Spleen (tissue), 11 donors: Measurements from ENCODE around the gene MACROD2. TPM values are rescaled to one million over a fixed set of nuclear protein-coding genes. Genes with fewer than 3 reads are reported as not detected.

Experiments
- DNase-seq: peaks from one replicate; pipeline ENCODE4 v3.0.0-alpha.2; 2020
- H3K27ac ChIP-seq, 8 donors: fragments of 200-600 bp; sonication (generic) in 7 of 8; 1 replicate in 4 of 8; 2 replicates in 4 of 8; pipeline versions ENCODE4 v1.5.0 to v1.8.0; 2016 to 2021; ENCODE audit warnings: inconsistent platforms in 4 of 8, mild to moderate bottlenecking in 4 of 8, moderate library complexity in 1 of 8
- H3K27me3 ChIP-seq, 7 donors: fragments of 200-600 bp; sonication (generic) in 6 of 7; replicated peaks in 1 of 7; 1 replicate in 4 of 7; 2 replicates in 3 of 7; pipeline versions ENCODE4 v1.5.0 to v1.8.0; 2016 to 2021; ENCODE audit warnings: inconsistent platforms in 3 of 7, mild to moderate bottlenecking in 1 of 7
- H3K36me3 ChIP-seq, 6 donors: fragments of 200-600 bp; sonication (generic) in 5 of 6; 1 replicate in 4 of 6; 2 replicates in 2 of 6; pipeline versions ENCODE4 v1.5.0 to v1.8.0; 2016 to 2021; ENCODE audit warnings: inconsistent platforms in 2 of 6
- H3K4me1 ChIP-seq, 6 donors: fragments of 200-600 bp; sonication (generic) in 5 of 6; 1 replicate in 3 of 6; 2 replicates in 3 of 6; pipeline versions ENCODE4 v1.5.0 to v1.8.0; 2016 to 2021; ENCODE audit warnings: inconsistent platforms in 3 of 6
- H3K4me3 ChIP-seq, 8 donors: fragments of 200-600 bp; sonication (generic) in 7 of 8; 1 replicate in 4 of 8; 2 replicates in 4 of 8; pipeline versions ENCODE4 v1.5.0 to v1.8.0; 2016 to 2021; ENCODE audit warnings: inconsistent platforms in 4 of 8, mild to moderate bottlenecking in 4 of 8, moderate library complexity in 2 of 8
- H3K9me3 ChIP-seq, 8 donors: fragments of 200-600 bp; sonication (generic) in 7 of 8; 1 replicate in 4 of 8; 2 replicates in 4 of 8; pipeline versions ENCODE4 v1.5.0 to v1.8.0; 2016 to 2021; ENCODE audit warnings: inconsistent platforms in 4 of 8
- POLR2A ChIP-seq, 3 donors: fragments of 450-650 bp; IDR thresholded peaks; one replicate each; pipeline ENCODE4 v1.5.1; 2017; ENCODE audit warnings: antibody characterized with exemption in 3 of 3, mild to moderate bottlenecking in 1 of 3
- POLR2AphosphoS5 ChIP-seq, 3 donors: sonication (generic); formaldehyde crosslinking; IDR thresholded peaks; one replicate each; pipeline ENCODE4 v1.5.1; 2017; ENCODE audit warnings: antibody characterized with exemption in 3 of 3
- WGBS, 5 donors: extraction: QIAGEN DNeasy Blood & Tissue Kit in 3 of 5; methylation state at CpG; one replicate each; pipeline versions ENCODE4 v1.1.5 to v1.1.7; 2013 to 2018; 5-methylcytosine and 5-hydroxymethylcytosine counted together
- intact Hi-C: fragments of 100-400 bp; cut with DNase I; formaldehyde crosslinking; loops from one replicate; pipeline ENCODE4 v1.15.0; 2023; ENCODE audit warnings: low total_unique reads
- polyA plus RNA-seq, 3 donors: library from polyadenylated mRNA; stranded (reverse); fragments of 200-250 nt; gene quantifications; one replicate each; pipeline ENCODE4 v1.2.1, GENCODE V29; 2013
- total RNA-seq, 7 donors: library from RNA; depleted of rRNA in 3 of 7; stranded (reverse); fragments of >200 nt in 3 of 7; fragmentation: NEBNext Ultra II Directional in 4 of 7; extraction: Animal tissue kit (Norgen Biotek cat#: 25700) in 4 of 7; gene quantifications; one replicate each; pipeline versions ENCODE4 v1.1.0 to v1.2.1, GENCODE V29; 2016 to 2021
- TF ChIP-seq, protein P1 (sequence below), 11 experiments: fragments of 200-600 bp in 7 of 11; fragments of 450-650 bp in 4 of 11; sonication (generic) in 4 of 11; IDR thresholded peaks in 8 of 11; conservative IDR thresholded peaks in 3 of 11; 1 replicate in 7 of 11; 2 replicates in 4 of 11; pipeline versions ENCODE4 v1.4.0 to v1.8.0; 2016 to 2021; ENCODE audit warnings: antibody characterized with exemption in 11 of 11, inconsistent platforms in 4 of 11, mild to moderate bottlenecking in 1 of 11
- donor health status: healthy with polysubstance abuse.
- donor health status: DM: no; HTN: no; CAD: no; lungs with moderate emphysema.
- donor health status: DM: no; HTN: no; CAD: no.
- donor health status: Bipolar disorder and iron deficiency.
- donor health status: healthy.
- donor health status: DM: no; HTN: no; CAD: no.
- donor health status: DM: yes; HTN: yes; CAD: no.

The MACROD2 gene
- total and polyA plus RNA-seq, 10 donors = 1.5 to 4.7 (median 3.4) TPM

DNA sequence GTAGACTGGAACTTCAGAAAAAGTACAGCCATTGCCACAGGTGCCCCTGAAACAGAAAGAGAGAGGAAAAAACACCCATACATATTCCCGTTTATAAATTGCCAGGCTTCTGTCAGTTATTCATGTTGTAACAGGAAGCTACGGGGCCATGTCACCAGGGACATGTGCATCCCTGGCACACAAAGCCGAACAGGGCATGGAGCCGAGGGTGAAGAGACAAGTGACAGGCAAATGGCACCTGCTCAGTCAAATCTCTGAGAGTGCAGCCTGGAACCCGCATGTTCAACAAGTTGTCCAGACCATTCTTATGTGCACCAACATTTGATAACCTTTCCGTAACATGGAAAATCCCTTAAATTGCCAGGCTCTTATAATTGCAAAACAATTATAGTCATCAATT lies 1837.2 kb downstream of the MACROD2 start:
- no peak overlapping the region for H3K4me3 ChIP-seq
- no peaks in the 10 kb centered on the region for H3K9me3 ChIP-seq
- DNase-seq = no peak
- no peaks in the 10 kb centered on the region for H3K4me1 ChIP-seq
- TF ChIP-seq POLR2AphosphoS5 (IDR thresholded peaks at IDR 0.05) (no peak), POLR2A (IDR thresholded peaks at IDR 0.05) (no peak)
- no peaks in the 10 kb centered on the region for H3K27me3 ChIP-seq
- H3K27ac ChIP-seq = no peak overlapping the region
- intact Hi-C loops = no loop called here
- no peaks in the 10 kb centered on the region for H3K36me3 ChIP-seq
- WGBS, 5 donors = 74 to 87% (median 82%) methylated on average over 6 of the region's 6 CpGs

DNA sequence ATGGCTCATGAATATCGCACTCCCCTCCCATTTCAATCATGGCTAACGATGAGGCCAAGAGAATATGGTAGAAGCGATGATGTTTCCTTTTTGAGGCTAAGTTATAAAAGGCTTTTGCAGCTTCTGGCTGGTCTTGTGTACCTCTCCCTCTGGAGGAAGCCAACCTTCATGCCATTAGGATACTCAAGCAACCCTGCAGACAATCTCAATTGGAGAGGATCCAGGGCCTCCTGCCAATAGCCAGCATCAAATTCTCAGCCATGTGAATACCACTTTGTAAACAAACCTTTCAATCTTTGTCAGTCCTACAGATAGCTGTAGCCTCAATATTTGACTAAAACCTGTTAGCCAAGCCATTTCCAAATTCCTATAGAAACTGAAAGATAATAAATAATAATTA lies 1839.5 kb downstream of the MACROD2 start:
- H3K9me3 ChIP-seq = no peaks in the 10 kb centered on the region
- TF ChIP-seq POLR2AphosphoS5 (IDR thresholded peaks at IDR 0.05) = no peak
- TF ChIP-seq, protein P1, sequence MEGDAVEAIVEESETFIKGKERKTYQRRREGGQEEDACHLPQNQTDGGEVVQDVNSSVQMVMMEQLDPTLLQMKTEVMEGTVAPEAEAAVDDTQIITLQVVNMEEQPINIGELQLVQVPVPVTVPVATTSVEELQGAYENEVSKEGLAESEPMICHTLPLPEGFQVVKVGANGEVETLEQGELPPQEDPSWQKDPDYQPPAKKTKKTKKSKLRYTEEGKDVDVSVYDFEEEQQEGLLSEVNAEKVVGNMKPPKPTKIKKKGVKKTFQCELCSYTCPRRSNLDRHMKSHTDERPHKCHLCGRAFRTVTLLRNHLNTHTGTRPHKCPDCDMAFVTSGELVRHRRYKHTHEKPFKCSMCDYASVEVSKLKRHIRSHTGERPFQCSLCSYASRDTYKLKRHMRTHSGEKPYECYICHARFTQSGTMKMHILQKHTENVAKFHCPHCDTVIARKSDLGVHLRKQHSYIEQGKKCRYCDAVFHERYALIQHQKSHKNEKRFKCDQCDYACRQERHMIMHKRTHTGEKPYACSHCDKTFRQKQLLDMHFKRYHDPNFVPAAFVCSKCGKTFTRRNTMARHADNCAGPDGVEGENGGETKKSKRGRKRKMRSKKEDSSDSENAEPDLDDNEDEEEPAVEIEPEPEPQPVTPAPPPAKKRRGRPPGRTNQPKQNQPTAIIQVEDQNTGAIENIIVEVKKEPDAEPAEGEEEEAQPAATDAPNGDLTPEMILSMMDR (IDR thresholded peaks at IDR 0.05 in 8 of 11, conservative IDR thresholded peaks at IDR 0.05 in 3 of 11) = no peak
- no peak for TF ChIP-seq POLR2A (IDR thresholded peaks at IDR 0.05)
- intact Hi-C loops = no loop called here
- no peaks in the 10 kb centered on the region for H3K27me3 ChIP-seq
- WGBS, 5 donors = 90 to 96% (median 94%) methylated on average over 3 of the region's 3 CpGs
- H3K36me3 ChIP-seq = no peaks in the 10 kb centered on the region
- H3K4me3 ChIP-seq = no peak overlapping the region
- no peak overlapping the region for H3K27ac ChIP-seq
- H3K4me1 ChIP-seq = no peaks in the 10 kb centered on the region
- DNase-seq = no peak

DNA sequence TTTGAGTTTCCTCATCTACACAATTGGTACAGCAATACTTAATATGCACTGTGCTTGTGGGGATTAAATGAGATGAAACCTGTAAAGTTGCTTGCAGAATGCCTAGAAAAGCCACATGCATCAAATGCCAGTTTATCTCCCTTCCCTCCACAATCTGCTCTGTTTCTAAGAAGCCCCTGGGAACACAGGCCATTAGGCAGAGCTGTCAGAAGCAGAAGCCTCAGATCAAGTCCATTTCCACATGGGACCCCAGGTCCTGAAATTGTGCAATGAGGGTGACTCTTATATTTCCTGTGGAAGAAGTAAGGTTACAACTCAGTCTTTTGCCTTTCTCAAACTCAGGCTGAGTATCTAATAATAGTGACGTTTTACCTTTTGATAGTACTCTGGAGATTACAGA lies 1840.5 kb downstream of the MACROD2 start:
- intact Hi-C loops = no loop called here
- no peaks in the 10 kb centered on the region for H3K9me3 ChIP-seq
- no peaks in the 10 kb centered on the region for H3K27me3 ChIP-seq
- no peak for DNase-seq
- TF ChIP-seq, protein P1 (IDR thresholded peaks at IDR 0.05 in 8 of 11, conservative IDR thresholded peaks at IDR 0.05 in 3 of 11) = no peak
- TF ChIP-seq POLR2AphosphoS5 (IDR thresholded peaks at IDR 0.05) = no peak
- TF ChIP-seq POLR2A (IDR thresholded peaks at IDR 0.05) = no peak
- no peaks in the 10 kb centered on the region for H3K4me1 ChIP-seq
- H3K4me3 ChIP-seq = no peak overlapping the region
- no peaks in the 10 kb centered on the region for H3K36me3 ChIP-seq
- 46 to 73% (median 55%) methylated on average over 1 of the region's 1 CpG for WGBS, 5 donors
- H3K27ac ChIP-seq = no peak overlapping the region

DNA sequence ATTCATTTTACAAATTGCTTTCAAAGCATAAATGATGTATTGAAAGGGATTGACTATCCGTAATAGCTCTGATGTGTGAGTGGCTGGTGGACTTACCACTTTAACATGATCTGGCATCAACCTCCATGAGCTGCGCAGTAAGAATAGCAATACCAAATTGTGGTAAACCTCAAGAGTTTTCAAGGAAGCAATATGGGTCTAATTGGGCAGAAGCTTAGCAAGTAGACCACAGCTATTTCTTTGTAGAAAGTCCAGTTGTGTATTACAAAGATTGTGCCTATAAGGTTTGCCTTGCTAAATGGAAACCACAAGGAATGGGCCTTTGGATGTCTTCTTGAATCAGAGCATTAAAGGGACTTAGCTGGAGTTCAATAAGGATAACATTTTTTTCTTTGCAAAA lies 1841.3 kb downstream of the MACROD2 start:
- intact Hi-C loops = no loop called here
- no peak for DNase-seq
- TF ChIP-seq POLR2A (IDR thresholded peaks at IDR 0.05) (no peak), POLR2AphosphoS5 (IDR thresholded peaks at IDR 0.05) (no peak)
- TF ChIP-seq, protein P1 (IDR thresholded peaks at IDR 0.05 in 8 of 11, conservative IDR thresholded peaks at IDR 0.05 in 3 of 11) = no peak
- H3K27me3 ChIP-seq = no peaks in the 10 kb centered on the region
- no peaks in the 10 kb centered on the region for H3K36me3 ChIP-seq
- 34 to 70% (median 53%) methylated on average over 2 of the region's 2 CpGs for WGBS, 5 donors
- no peak overlapping the region for H3K4me3 ChIP-seq
- no peak overlapping the region for H3K27ac ChIP-seq
- H3K9me3 ChIP-seq = peaks cover 0 to 7% (median 0%) of the 10 kb centered on the region in 8 donors
- no peaks in the 10 kb centered on the region for H3K4me1 ChIP-seq

DNA sequence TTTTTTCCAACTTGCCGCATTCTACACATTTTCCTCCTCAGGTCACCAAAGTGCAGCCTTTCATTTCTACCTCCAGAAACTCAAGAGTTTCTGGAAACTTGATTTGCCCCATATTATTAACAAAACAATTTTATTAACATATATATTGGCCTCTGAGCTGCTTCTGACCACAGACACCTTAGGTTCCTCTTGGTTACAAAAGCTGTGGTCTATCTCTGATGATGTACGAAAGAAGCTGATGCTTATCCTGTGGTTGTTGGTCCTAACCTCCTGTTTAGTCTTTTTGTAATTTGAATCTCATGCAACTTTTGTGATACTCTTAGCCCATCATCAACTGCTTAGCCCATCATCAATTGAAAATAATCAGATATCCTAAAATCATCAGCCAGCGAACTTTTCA lies 1842.2 kb downstream of the MACROD2 start:
- Histone ChIP-seq H3K36me3 (no peaks in the 10 kb centered on the region), H3K9me3 (peaks cover 0 to 7% (median 0%) of the 10 kb centered on the region in 8 donors), H3K4me1 (no peaks in the 10 kb centered on the region), H3K4me3 (no peak overlapping the region), H3K27me3 (no peaks in the 10 kb centered on the region), H3K27ac (no peak overlapping the region)
- DNase-seq = no peak
- intact Hi-C loops = no loop called here
- TF ChIP-seq, protein P1 (IDR thresholded peaks at IDR 0.05 in 8 of 11, conservative IDR thresholded peaks at IDR 0.05 in 3 of 11) = no peak
- TF ChIP-seq POLR2A (IDR thresholded peaks at IDR 0.05) (no peak), POLR2AphosphoS5 (IDR thresholded peaks at IDR 0.05) (no peak)
- WGBS, 5 donors = 65 to 79% (median 77%) methylated on average over 3 of the region's 3 CpGs
